Measurements from ENCODE around the gene CIAPIN1.
"Not testable (repeated sequence)": the region's sequence is repeated elsewhere in the genome, so short reads cannot be mapped to it uniquely, and the experiment has no call there.

The CIAPIN1 gene

DNA sequence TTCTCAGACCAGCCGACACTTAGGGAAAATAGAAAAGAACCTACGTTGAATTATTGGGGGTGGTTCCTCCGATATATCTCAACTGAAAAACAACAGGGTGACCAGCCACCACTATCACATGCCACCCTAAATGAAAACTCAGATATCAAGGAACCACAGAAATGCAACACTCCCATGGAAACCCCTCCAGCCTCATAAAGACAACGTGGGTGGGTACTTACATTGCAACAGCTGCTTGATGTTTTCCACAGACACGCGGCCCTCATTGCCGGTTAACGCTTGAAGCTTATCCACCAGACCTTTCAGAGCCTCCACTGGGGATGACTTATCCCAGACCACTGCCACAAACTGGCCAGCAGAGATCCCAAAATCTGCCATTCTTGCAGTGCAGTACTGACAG lies 6.6 kb downstream of the CIAPIN1 start:
- DNase-seq (ENCODE audit: low read depth): not testable (repeated sequence)

DNA sequence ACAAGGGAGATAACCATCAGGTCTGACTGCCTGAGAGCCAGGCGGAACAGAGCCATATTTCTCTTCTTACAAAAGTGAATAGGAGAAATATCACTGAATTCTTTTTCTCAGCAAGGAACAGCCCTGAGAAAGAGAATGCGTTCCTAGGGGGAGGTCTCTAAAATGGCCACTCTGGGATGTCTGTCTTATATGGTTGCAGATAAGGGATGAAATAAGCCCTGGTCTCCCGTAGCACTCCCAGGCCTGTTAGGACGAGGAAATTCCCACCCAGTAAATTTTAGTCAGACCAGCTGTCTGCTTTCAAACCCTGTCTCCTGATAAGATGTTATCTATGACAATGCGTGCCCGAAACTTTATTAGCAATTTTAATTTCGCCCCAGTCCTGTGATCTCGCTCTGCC lies 7.2 kb downstream of the CIAPIN1 start:
- DNase-seq (ENCODE audit: low read depth): not testable (repeated sequence)

DNA sequence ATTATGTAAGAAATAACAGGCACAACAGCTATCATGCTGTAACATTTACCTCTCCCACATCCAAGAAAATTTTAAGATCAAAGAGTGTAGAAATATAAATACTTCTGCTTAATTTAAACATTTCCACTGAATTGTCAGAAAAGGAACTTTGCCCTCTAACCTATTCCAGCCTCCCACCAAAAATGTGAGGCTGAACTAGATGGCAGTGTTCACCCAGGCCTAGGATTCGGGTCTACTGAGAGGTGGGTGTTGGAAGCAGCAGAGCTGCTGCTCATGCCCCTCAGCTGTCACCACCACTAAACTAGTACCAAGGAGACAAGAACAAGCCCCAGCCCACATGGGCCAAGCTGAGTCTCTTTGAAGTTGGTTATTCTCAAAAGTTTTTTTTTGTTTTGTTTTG lies 11.3 kb downstream of the CIAPIN1 start:
- no peak for DNase-seq (ENCODE audit: low read depth)

DNA sequence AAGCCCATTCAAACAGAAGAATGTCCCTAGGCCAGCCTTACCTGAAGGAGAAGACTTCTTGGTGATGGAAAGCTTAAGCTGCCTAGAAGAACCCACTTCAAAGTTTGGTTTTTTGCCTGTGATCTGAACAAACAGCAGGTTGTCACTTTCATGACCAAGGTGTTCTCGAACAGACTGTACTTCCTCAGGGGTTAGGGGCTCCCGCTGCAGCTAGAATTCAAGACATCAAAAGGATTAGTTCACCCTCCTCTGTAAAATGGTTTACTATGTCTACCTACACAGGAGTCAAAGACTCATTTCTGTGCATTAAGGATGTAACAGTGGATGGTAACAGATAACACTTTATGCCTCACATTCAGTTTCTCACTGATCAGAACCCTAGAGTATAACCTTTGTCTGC lies 13.2 kb downstream of the CIAPIN1 start:
- DNase-seq (ENCODE audit: low read depth): no peak

DNA sequence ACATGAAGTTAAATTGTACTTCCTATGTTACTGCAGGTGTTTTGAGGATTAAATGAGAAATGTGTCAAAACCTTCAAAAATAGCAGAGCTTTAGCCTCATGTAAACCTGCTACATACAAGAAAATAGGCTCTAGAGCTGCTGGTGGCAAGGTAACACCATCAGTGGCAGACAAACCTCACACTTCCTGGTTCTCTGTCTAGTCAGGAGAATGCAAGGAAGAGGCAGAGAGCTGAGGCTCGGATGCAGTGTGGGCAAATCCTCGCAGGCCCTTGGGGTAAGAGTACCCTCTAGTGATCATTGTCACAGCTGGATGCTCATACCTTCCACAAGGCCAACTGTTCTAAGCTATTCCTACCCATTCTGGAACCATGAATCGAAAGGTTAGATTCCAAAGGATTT lies 14.2 kb downstream of the CIAPIN1 start:
- DNase-seq (ENCODE audit: low read depth): no peak

DNA sequence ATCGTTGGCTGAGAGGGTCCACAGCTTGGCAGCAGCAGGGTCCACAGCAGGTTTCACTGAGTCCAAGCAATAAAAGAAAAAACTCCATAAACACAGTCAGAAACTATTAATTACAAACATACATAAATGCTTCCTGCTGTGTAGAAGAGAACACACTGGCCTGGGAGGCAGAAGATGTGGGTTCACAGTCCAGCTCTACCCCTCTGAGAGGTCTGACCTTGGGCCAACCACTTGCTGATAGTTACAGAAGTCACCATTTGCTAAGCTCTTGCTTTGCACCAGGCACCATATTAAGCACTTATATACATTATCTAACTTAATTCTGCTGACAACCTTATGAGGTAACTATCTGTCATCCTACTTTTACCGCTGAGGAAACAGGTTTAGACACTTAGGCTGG lies 14.7 kb downstream of the CIAPIN1 start:
- no peak for DNase-seq (ENCODE audit: low read depth)

DNA sequence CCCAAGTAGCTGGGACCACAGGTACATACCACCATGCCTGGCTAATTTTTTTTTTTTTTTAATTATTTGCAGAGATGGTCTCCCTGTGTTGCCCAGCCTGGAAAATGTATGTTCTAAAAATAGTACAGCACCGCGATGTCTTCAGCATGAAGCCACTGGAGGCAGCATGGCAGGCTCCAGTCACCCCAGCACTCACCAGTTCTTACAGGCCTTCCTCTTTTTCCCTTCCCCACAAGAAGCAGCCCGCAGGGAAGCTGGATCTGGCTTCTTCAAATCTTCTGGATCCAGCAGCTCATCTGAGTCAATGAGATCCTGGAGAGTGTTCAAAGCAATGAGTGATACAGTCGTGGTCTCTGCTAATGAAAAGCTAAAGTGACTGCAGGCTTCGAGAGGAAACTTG lies 16.2 kb downstream of the CIAPIN1 start:
- no peak for DNase-seq (ENCODE audit: low read depth)

DNA sequence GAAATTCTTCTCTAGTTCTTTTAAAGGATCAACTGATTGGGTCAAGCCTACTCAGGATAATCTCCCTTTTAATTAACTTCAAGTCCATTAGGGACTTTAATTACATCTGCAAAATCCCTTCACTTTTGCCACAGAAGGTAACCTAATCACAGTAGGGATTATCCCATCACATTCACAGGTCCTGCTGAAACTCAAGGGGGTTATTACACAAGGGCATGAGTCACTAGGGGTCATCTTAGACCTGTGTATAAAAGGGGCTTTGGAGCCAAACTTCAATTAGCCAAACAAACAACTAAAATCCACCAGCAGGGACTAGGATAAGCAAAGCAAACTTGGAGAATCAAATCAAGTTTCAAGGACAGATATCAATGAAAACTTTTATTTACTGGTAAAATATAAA lies 19.4 kb downstream of the CIAPIN1 start:
- DNase-seq (ENCODE audit: low read depth): no peak

DNA sequence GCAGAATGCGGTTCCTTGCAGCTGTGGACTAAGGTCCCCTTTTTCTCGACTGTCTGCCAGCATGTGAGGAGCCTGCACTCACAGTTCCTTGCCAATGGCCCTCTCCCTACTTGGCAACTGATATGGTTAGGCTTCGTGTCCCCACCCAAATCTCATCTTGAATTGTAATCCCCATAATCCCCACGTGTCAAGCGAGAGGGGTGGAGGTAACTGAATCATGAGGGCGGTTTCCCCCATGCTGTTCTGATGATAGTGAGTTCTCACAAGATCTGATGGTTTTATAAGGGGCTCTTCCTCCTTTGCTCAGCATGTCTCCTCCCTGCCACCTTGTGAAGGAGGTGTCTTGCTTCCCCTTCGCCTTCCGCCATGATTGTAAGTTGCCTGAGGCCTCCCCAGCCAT lies 19.9 kb downstream of the CIAPIN1 start:
- no peak for DNase-seq (ENCODE audit: low read depth)

DNA sequence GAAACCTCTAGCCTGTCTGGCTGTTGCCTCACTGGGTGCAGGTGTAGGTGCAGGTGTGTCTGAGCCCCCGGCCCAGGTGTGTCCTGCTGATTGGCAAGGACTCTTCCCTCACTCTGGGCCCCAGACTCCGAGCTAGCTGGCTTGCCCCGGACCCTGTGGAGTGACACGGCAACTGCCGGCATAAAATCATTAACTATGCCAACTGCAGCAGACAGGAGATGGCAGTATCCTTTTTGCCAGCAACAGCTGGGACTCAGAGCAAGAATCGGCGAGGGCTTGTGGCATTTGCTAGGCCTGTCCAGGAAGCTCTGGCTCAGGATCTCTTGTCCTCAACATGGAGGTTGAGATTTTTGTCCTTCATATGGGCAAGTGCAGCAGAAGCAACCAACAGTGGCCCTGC lies 20.8 kb downstream of the CIAPIN1 start:
- DNase-seq (ENCODE audit: low read depth): no peak

DNA sequence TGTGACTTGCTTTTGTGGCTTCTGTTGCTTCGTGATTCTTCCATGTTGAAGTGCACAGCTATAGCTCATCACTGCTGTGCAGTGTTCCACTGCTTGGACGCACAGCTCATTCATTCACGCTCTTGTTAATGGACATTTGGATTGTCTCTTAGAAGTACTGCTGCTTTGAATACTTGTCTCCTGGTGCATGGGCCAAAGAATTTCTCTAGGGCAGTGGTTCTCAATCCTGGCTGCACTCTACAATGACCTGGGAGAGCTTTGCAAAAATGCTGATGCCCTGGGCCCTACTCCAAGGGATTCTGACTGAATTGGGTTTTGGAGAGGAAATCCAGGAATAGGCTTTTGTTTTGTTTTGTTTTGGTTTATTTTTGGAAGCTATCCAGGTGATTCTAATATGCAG lies 22.6 kb downstream of the CIAPIN1 start:
- DNase-seq (ENCODE audit: low read depth): no peak

DNA sequence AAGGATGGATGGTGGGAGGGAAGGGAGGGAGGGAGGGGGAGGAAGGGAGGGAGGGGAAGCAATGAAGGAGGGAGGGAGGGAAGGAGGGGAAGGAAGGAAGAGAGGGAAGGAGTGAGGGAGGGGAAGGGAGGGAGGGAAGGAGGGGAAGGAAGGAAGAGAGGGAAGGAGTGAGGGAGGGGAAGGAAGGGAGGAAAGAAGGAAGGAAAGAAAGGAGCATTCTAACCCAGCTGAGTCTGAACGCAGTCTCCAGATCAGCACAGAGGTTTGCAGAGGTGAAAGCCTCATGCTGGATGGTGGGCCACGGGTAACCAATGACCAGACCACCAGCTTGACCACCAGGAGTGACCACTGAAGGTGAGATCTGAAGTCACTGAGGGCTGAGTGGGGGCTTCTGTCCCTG lies 24.0 kb downstream of the CIAPIN1 start:
- no peak for DNase-seq (ENCODE audit: low read depth)

DNA sequence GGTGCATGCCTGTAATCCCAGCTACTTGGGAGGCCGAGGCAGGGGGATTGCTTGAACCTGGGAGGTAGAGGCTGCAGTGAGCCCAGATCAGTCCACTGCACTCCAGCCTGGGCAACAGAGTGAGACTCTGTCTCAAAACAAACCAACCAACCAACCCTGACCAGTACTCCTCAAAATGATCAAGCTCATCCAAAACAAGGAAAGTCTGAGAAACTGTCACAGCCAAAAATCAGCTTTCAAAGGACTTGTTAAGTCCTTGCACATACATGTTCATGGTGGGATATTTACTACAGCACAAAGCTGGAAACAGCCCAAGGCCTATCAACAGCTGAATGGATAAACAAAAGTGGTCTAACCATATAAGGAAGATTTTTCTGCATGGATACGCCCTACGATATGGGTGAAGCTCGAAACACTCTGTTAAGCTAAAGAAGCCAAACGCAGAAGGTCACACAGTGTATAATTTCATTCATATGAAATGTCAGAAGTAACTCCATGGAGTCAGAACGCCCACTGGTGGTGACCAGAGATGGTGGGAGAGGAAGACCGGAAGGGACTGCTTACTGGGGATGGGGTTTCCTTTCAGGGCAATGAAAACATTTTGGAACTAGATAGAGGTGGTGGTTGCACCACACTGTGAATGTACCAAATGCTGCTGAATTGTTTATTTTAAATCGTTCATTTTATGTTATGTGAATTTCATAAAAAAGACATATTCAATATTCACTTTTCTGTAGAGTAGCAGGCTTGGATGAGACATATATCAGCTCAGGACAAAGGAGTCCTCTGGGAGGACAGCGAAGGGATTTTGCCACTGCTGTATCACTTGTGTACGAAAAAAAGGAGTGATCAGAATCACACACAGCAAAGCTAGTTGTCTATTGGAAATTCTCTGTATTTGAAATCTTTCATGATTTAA lies 24.9 kb downstream of the CIAPIN1 start:
- no peak for DNase-seq (ENCODE audit: low read depth)

DNA sequence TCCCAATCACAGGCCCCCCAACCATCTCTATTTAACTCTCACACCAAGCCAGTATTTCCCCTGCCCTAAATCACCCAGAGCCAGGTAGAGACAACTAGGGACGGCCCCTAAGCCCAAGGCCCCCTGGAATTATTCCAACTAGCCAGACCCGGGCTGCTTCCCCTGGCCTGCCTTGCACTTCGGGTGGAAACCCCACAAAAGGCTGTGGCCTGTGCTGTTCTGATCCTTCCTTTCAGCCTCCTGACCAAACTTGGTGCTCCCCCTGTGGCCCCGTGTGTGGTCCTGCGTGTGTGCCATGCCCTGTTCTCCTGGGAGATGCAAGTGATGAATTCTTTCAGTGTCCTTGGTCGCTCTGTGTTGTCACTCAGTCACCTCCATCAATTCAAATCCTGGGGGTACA lies 27.7 kb downstream of the CIAPIN1 start:
- DNase-seq (ENCODE audit: low read depth): no peak

DNA sequence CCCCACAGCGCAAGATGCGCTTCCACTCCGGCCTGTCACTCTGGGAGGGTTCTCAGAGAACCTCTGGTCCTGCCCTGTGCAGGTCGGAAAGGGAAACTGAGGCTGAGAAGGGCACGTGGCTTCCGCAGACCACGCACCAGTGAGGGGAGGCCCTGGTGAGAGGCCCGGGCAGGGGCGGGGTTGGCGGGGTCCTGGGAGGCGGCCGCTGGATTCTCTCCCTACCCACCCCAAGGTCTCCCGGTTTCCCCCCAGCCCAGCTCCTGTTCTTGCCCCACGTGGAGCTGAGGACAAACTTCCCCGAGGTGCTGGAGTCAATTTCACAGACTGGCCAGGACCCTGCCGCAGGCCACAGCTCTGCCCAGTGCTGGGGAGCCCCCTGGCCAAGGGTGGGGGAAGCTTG lies 31.1 kb downstream of the CIAPIN1 start:
- DNase-seq (ENCODE audit: low read depth): no peak

DNA sequence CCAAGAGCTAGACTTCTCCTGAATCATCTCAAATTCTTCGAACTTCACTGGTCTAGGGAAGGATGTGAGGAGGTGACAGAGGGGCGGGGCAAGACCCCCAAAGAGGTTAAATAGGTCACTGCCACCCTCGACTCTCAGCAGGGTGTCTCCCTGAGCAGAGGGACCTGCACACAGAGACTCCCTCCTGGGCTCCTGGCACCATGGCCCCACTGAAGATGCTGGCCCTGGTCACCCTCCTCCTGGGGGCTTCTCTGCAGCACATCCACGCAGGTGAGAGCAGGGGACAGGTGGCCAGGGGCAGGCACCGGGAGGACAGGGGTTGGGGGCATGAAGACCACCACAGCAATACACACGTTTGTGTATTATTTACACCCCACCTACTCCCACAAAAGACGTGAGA lies 33.5 kb downstream of the CIAPIN1 start:
- no peak for DNase-seq (ENCODE audit: low read depth)

DNA sequence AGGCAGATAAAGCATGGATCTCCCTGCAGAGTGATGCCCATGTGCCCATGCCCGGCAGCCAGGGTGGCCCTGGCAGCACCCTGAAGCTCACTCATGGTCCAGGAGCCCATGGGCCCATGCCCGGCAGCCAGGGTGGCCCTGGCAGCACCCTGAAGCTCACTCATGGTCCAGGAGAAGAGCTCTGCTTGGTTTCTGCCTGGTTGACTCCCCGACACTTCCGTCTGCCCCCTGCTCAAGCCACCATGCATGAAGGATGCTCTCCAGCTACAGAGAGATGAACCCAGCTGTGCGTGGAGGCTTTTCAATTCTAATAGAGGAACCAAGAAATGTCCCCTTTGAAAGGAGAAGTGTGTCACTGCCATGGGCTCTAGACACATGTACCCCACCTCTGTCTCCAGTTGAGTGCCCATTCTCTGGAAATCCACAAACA lies 33.9 kb downstream of the CIAPIN1 start:
- no peak for DNase-seq (ENCODE audit: low read depth)

DNA sequence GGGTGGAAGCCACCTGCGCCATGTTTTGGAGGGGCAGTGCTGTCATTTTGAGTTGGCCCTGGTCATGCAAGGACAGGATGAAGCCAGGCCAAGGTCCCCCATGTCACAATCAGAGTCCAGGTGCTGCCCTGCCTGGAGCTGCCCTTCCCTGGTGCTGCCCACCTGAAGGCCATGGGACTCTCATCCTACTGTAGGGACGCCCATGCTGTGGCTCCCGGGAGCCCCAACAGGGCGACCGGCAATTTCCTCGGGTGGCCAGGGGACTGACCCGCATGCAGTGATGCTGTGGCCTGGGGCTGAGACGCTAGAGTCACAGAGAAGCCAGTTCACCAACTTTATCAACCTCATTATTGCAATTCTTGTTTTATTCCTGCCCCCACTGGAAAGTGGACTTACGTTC lies 34.6 kb downstream of the CIAPIN1 start:
- no peak for DNase-seq (ENCODE audit: low read depth)

DNA sequence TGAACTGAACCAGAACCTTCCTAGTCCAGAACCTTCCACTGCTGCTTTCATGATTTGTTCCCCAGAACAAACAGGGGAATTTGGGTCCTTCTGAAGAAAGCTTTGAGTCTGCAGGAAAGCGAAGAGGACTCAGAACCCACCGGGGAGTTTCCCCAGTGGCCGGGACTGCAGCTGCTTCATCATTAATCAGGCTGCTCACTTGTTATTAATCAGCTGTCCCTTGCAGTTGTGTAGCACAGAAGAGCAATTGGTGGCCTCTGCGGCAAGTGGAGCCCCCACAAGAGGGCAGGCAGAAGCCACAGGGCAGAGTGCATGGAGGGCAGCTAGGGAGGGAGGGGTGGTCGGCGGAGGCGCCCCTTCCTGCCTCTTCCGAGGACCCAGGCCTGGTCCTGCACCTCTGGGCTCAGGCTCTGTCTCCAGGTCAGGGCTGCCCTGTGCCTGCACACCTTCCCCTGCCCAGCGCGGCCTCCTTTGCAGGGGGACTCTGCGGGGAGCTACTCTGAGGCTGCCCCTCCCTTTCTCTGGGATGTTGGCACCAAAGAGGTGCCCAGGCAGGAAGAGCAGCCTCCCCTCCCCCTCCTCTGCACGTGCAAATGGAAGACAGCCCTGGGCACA lies 35.7 kb downstream of the CIAPIN1 start:
- no peak for DNase-seq (ENCODE audit: low read depth)

DNA sequence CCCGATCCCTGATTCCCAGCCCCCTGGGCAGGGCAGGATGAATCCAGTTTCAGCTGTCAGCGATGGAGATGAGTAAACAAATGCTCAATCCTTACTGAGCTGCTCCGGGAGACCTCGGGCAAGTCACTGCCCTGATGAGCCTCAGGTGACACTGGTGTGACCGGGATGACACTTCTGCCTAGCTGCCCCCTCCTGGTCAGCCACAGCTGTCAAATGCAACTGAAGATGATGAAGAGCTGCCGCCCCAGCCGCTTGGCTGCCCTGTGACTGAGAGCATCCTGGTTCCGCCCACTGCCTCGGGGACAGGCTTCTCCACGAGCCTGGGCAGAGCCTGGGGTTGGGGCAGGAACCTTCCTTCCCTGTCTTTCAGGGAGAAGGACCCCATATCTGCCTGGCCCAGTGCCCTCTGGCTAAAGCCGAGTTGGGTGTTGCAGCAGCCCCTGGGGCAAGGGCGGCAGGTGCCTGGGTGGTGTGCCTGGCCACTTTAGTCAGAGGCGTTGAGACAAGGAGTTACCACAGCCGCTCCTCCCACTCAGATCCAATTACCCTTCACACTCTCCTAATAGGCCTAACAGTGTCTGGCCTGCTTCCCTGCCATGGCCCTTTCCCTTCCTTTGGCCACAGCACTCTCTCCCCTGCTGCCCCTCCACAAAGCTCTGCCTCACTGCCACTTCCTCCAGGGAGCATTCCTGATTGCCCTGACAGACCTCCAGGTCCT lies 37.2 kb downstream of the CIAPIN1 start:
- DNase-seq (ENCODE audit: low read depth): no peak

DNA sequence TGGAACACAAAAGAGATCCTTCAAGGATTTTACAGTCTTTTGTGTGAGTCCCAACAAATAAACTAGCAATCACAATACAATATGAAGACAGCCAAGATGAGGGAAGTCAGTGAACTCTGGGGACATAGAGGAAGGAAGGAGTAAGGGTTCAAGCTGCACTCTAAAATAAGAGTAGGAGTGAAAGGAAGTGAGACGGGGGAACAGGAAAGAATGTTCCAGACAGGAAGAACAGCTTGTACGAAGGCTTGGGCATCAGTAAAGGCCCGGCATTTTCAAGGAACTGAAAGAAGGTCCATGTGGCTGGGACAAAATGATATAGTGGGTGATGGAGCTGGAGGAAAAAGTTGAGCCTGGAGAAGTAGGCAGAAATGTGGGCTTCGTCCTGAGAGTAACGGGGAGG lies 38.1 kb downstream of the CIAPIN1 start:
- DNase-seq (ENCODE audit: low read depth): no peak

DNA sequence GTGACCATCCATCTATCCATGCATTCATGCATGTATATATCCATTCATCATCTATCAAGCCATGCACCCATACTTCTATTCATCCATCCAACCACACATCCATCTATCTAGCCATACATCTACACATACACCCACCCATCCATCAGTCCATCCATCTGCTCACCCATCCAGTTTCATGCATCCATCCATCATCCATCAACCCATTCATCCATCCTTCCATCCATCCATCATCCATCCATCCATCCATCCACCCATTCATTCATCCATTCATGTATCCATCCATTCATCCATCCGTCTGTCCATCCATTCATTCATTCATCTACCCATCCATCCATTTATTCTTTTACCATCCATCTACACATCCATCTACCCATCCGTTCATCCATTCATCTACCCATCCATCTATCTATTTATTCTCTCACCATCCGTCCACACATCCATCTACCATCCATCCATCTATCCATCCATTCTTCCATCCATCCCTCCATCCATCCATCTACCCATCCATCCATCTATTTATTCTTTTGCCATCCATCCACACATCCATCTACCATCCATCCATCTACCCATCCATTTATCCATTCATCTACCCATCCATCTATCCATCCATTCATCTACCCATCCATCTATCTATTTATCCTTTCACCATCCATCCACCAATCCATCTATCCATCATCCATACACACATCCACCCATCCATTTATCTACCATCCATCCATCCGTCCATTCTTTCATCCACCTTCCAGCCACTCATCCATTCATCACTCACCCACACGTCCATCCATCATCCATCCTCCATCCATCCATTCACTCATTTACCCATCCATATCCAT lies 39.4 kb downstream of the CIAPIN1 start:
- DNase-seq (ENCODE audit: low read depth): no peak

Data from activated T-cell treated with anti-CD3 and anti-CD28 coated beads for 48 hours (primary cell).